HepG2 (cell line): ENCODE measurements around the gene ARFGEF3. TPM values are rescaled to one million over a fixed set of nuclear protein-coding genes. Genes with fewer than 3 reads are reported as not detected.
A peak's percentile ranks its signal among the peaks of the same experiment; 100 is the strongest.

Experiments used
- ARNTL ChIP-seq: sonication (generic); formaldehyde crosslinking; IDR thresholded peaks from 2 replicates; pipeline ENCODE4 v1.4.0; 2020; ENCODE audit warnings: mild to moderate bottlenecking, missing genetic modification reagents
- CREM ChIP-seq, 2 experiments: sonication (generic) in 1 of 2; formaldehyde crosslinking in 1 of 2; IDR thresholded peaks; 2 replicates each; pipeline versions ENCODE4 v1.4.0 to v1.6.1; 2016 to 2020; ENCODE audit warnings: antibody characterized with exemption in 1 of 2, mild to moderate bottlenecking in 1 of 2, missing genetic modification reagents in 1 of 2
- ETV5 ChIP-seq: IDR thresholded peaks from 2 replicates; pipeline ENCODE4 v1.6.1; 2018; ENCODE audit warnings: missing biosample characterization, missing genetic modification reagents, inconsistent platforms, borderline replicate concordance
- FOXK1 ChIP-seq: sonication (generic); formaldehyde crosslinking; IDR thresholded peaks from 2 replicates; pipeline ENCODE4 v1.4.0; 2020; ENCODE audit warnings: low read depth, missing genetic modification reagents, borderline replicate concordance
- FOXP1 ChIP-seq, 2 experiments: fragments of 450-650 bp in 1 of 2; IDR thresholded peaks; 2 replicates each; pipeline ENCODE4 v1.6.1; 2017 to 2018; ENCODE audit warnings: antibody characterized with exemption in 1 of 2
- MAFG ChIP-seq: sonication (generic); formaldehyde crosslinking; IDR thresholded peaks from 2 replicates; pipeline ENCODE4 v1.5.1; 2020; ENCODE audit warnings: mild to moderate bottlenecking, missing genetic modification reagents
- MBNL3 ChIP-seq: fragments of 250-450 bp; sonication (Bioruptor Pico); conservative IDR thresholded peaks from 2 replicates; pipeline ENCODE4 v1.8.0; 2022; ENCODE audit warnings: mild to moderate bottlenecking, inconsistent platforms
- MED1 ChIP-seq: sonication (generic); formaldehyde crosslinking; IDR thresholded peaks from 2 replicates; pipeline ENCODE4 v1.4.0; 2020; ENCODE audit warnings: missing genetic modification reagents
- MIXL1 ChIP-seq: IDR thresholded peaks from 2 replicates; pipeline ENCODE4 v1.6.1; 2016
- NFKBIZ ChIP-seq: IDR thresholded peaks from 2 replicates; pipeline ENCODE4 v1.6.1; 2018; ENCODE audit warnings: missing genetic modification reagents, missing compliant biosample characterization
- NR2C2 ChIP-seq: sonication (generic); formaldehyde crosslinking; IDR thresholded peaks from 2 replicates; pipeline ENCODE4 v1.4.0; 2020; ENCODE audit warnings: missing genetic modification reagents, mild to moderate bottlenecking, moderate library complexity, borderline replicate concordance
- RARA ChIP-seq: IDR thresholded peaks from 2 replicates; pipeline ENCODE4 v1.6.1; 2016; ENCODE audit warnings: missing genetic modification reagents, missing compliant biosample characterization
- RXRB ChIP-seq: IDR thresholded peaks from 2 replicates; pipeline ENCODE4 v1.6.1; 2016; ENCODE audit warnings: borderline replicate concordance, missing genetic modification reagents, missing compliant biosample characterization
- SIN3A ChIP-seq: IDR thresholded peaks from 2 replicates; pipeline ENCODE4 v1.6.1; 2011; ENCODE audit warnings: low read depth, mild to moderate bottlenecking, control low read depth, low read length, borderline replicate concordance
- TOE1 ChIP-seq: sonication (generic); formaldehyde crosslinking; IDR thresholded peaks from 2 replicates; pipeline ENCODE4 v1.4.0; 2020; ENCODE audit warnings: mild to moderate bottlenecking, missing genetic modification reagents
- ZNF124 ChIP-seq: sonication (generic); formaldehyde crosslinking; IDR thresholded peaks from 2 replicates; pipeline ENCODE4 v1.4.0; 2020; ENCODE audit warnings: missing genetic modification reagents
- ZNF205 ChIP-seq: IDR thresholded peaks from 2 replicates; pipeline ENCODE4 v1.6.1; 2018; ENCODE audit warnings: missing biosample characterization, missing genetic modification reagents
- ZNF746 ChIP-seq: sonication (generic); formaldehyde crosslinking; IDR thresholded peaks from 2 replicates; pipeline ENCODE4 v1.8.0; 2022; ENCODE audit warnings: mild to moderate bottlenecking, missing genetic modification reagents
- ZNF788 ChIP-seq: sonication (generic); formaldehyde crosslinking; IDR thresholded peaks from 2 replicates; pipeline ENCODE4 v1.5.0; 2020; ENCODE audit warnings: mild to moderate bottlenecking, missing genetic modification reagents, borderline replicate concordance
- polyA plus RNA-seq, 8 experiments: library from polyadenylated mRNA; depleted of rRNA in 3 of 8; stranded (reverse) in 7 of 8; unstranded in 1 of 8; fragments of >200 nt; fragmentation: Illumina TruSeq in 4 of 8; extraction: Trizol in 4 of 8; gene quantifications; 2 replicates each; pipeline versions ENCODE4 v1.2.1 to v1.2.3, GENCODE V29; 2011 to 2016; ENCODE audit warnings: low read depth in 4 of 8, missing spikeins in 1 of 8, mixed read lengths in 1 of 8; ENCODE audit not compliant: insufficient read depth in 1 of 8
- total RNA-seq, 5 experiments: library from RNA; depleted of rRNA; stranded (reverse); fragments of >200 nt; fragmentation: Illumina TruSeq; extraction: Trizol; gene quantifications; 2 replicates each; pipeline ENCODE4 v1.2.3, GENCODE V29; 2016; ENCODE audit warnings: low read depth in 1 of 5
- TF ChIP-seq, protein P1 (sequence below), 2 experiments: fragments of 450-650 bp in 1 of 2; sonication (generic) in 1 of 2; formaldehyde crosslinking; IDR thresholded peaks; 2 replicates each; pipeline versions ENCODE4 v1.5.0 to v1.8.0; 2020 to 2022; ENCODE audit warnings: mild to moderate bottlenecking in 1 of 2, missing genetic modification reagents in 1 of 2
- TF ChIP-seq, protein P2 (sequence below): IDR thresholded peaks from 2 replicates; pipeline ENCODE4 v1.6.1; 2016; ENCODE audit warnings: control low read depth
- TF ChIP-seq, protein P3 (sequence below): sonication (generic); formaldehyde crosslinking; IDR thresholded peaks from 2 replicates; pipeline ENCODE4 v1.5.1; 2020; ENCODE audit warnings: mild to moderate bottlenecking, moderate library complexity, missing genetic modification reagents
- TF ChIP-seq, protein P4 (sequence below): sonication (generic); formaldehyde crosslinking; conservative IDR thresholded peaks from 2 replicates; pipeline ENCODE4 v1.4.0; 2020; ENCODE audit warnings: missing genetic modification reagents
- TF ChIP-seq, protein P5 (sequence below): IDR thresholded peaks from 2 replicates; pipeline ENCODE4 v1.6.1; 2016; ENCODE audit warnings: low read depth, control low read depth

Gene ARFGEF3
- total and polyA plus RNA-seq, 2 of the 13 experiments (the other 11 are each of a cell fraction or from before 2014, with no cell fraction given): 0.60 to 2.6 TPM

DNA sequence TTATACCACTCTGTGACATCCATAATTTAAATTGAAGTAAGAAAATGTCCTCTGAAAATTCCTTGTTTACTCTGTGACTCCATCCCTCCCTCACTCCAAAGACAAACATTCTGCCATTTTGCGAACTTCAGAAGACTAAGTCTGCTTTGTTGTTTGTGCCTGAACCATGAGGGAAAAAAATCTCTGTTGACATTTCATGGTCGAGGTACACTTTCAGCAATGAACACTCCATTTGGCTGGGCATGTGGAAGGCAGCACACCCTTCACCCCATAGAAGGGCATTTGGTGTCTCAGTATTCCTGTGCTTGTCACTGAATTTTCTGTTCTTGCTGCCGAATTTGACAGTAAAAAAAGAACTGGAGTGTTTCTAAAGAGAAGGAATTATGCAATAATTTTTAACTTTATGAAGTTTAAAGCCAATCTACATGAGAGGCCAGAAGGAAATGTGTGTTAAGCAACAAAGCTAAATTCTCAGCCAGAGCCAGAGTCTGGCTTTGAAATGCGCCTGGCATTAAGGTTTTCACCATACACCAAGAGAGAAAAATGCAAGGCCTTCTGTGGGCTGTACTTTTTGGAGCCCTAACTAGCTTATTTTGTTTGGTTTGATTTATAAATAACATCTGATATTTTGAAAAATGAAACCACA is 61.3 kb downstream of the ARFGEF3 start (continued):
- TF ChIP-seq, protein P1, sequence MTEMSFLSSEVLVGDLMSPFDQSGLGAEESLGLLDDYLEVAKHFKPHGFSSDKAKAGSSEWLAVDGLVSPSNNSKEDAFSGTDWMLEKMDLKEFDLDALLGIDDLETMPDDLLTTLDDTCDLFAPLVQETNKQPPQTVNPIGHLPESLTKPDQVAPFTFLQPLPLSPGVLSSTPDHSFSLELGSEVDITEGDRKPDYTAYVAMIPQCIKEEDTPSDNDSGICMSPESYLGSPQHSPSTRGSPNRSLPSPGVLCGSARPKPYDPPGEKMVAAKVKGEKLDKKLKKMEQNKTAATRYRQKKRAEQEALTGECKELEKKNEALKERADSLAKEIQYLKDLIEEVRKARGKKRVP (CRISPR knock-in tag; IDR thresholded peaks at IDR 0.05): peak in 1 of 2 experiments; percentile 64; a peak in 1 of 4 replicates
- TF ChIP-seq ZNF124 (CRISPR knock-in tag) (peak; percentile 50; the same call in 1 of the 2 replicates), CREM (IDR thresholded peaks at IDR 0.05) (peak; percentile 71), CREM (CRISPR knock-in tag; IDR thresholded peaks at IDR 0.05) (no peak), FOXK1 (peak; percentile 99), ETV5 (CRISPR knock-in tag) (peak; percentile 70; the same call in 1 of the 2 replicates), SIN3A (peak; percentile 59; the same call in 1 of the 2 replicates), RARA (peak; percentile 94), NR2C2 (CRISPR knock-in tag) (0 out of 2 replicates have a peak, but pooled peaks have one; percentile 24), ZNF746 (peak; percentile 79; the same call in 1 of the 2 replicates), MAFG (CRISPR knock-in tag) (no peak), ZNF788 (CRISPR knock-in tag) (peak; percentile 63; the same call in 1 of the 2 replicates), MBNL3 (CRISPR knock-in tag) (peak; percentile 95), ARNTL (CRISPR knock-in tag) (peak; percentile 71), RXRB (CRISPR knock-in tag) (peak; percentile 95), NFKBIZ (CRISPR knock-in tag) (peak; percentile 87), TOE1 (CRISPR knock-in tag) (peak; percentile 30; the same call in 1 of the 2 replicates), FOXP1 (IDR thresholded peaks at IDR 0.05) (peak; percentile 77; the same call in 1 of the 2 replicates), FOXP1 (CRISPR knock-in tag; IDR thresholded peaks at IDR 0.05) (peak; percentile 95), MED1 (peak; percentile 94), ZNF205 (CRISPR knock-in tag) (peak; percentile 91), MIXL1 (peak; percentile 93)
- TF ChIP-seq, protein P2, sequence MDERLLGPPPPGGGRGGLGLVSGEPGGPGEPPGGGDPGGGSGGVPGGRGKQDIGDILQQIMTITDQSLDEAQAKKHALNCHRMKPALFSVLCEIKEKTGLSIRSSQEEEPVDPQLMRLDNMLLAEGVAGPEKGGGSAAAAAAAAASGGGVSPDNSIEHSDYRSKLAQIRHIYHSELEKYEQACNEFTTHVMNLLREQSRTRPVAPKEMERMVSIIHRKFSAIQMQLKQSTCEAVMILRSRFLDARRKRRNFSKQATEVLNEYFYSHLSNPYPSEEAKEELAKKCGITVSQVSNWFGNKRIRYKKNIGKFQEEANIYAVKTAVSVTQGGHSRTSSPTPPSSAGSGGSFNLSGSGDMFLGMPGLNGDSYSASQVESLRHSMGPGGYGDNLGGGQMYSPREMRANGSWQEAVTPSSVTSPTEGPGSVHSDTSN (CRISPR knock-in tag): 0 out of 2 replicates have a peak, but pooled peaks have one; percentile 26
- TF ChIP-seq, protein P3, sequence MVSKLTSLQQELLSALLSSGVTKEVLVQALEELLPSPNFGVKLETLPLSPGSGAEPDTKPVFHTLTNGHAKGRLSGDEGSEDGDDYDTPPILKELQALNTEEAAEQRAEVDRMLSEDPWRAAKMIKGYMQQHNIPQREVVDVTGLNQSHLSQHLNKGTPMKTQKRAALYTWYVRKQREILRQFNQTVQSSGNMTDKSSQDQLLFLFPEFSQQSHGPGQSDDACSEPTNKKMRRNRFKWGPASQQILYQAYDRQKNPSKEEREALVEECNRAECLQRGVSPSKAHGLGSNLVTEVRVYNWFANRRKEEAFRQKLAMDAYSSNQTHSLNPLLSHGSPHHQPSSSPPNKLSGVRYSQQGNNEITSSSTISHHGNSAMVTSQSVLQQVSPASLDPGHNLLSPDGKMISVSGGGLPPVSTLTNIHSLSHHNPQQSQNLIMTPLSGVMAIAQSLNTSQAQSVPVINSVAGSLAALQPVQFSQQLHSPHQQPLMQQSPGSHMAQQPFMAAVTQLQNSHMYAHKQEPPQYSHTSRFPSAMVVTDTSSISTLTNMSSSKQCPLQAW (CRISPR knock-in tag): peak; percentile 95
- TF ChIP-seq, protein P4, sequence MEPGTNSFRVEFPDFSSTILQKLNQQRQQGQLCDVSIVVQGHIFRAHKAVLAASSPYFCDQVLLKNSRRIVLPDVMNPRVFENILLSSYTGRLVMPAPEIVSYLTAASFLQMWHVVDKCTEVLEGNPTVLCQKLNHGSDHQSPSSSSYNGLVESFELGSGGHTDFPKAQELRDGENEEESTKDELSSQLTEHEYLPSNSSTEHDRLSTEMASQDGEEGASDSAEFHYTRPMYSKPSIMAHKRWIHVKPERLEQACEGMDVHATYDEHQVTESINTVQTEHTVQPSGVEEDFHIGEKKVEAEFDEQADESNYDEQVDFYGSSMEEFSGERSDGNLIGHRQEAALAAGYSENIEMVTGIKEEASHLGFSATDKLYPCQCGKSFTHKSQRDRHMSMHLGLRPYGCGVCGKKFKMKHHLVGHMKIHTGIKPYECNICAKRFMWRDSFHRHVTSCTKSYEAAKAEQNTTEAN (CRISPR knock-in tag): peak; percentile 84
- TF ChIP-seq, protein P5, sequence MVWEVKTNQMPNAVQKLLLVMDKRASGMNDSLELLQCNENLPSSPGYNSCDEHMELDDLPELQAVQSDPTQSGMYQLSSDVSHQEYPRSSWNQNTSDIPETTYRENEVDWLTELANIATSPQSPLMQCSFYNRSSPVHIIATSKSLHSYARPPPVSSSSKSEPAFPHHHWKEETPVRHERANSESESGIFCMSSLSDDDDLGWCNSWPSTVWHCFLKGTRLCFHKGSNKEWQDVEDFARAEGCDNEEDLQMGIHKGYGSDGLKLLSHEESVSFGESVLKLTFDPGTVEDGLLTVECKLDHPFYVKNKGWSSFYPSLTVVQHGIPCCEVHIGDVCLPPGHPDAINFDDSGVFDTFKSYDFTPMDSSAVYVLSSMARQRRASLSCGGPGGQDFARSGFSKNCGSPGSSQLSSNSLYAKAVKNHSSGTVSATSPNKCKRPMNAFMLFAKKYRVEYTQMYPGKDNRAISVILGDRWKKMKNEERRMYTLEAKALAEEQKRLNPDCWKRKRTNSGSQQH: peak; percentile 95; the same call in 1 of the 2 replicates
